Left forelimb (tissue), 1 donor: ENCODE results near the gene AFDN.
"Not testable (repeated sequence)": the region's sequence is repeated elsewhere in the genome, so short reads cannot be mapped to it uniquely, and the experiment has no call there.

Experiments used
- DNase-seq: peaks from one replicate; pipeline ENCODE4 v3.0.0-alpha.2; 2018; ENCODE audit warnings: low spot score

Gene AFDN

DNA sequence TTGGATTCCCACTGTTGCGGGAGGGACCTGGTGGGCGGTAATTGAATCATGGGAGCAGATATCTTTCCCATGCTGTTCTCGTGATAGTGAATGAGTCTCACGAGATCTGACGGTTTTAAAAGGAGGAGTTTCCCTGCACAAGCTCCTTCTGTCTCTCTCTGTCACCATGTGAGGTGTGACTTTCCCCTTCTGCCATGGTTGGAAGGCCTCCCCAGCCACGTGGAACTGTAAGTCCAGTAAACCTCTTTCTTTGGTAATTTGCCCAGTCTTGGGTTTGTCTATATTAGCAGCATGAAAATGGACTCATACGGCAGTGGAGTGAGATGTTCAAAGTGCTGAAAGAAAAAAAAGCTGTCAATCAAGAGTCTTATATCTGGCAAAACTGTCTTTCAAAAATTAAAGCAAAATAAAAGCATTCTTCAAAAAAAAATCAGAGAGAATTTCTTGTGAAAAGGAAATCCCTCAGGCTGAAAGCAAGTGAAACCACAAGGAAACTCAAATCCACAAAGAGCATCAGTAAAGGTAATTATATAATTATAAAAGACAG, 155.3 kb downstream of the AFDN start:
- DNase-seq, result no peak

DNA sequence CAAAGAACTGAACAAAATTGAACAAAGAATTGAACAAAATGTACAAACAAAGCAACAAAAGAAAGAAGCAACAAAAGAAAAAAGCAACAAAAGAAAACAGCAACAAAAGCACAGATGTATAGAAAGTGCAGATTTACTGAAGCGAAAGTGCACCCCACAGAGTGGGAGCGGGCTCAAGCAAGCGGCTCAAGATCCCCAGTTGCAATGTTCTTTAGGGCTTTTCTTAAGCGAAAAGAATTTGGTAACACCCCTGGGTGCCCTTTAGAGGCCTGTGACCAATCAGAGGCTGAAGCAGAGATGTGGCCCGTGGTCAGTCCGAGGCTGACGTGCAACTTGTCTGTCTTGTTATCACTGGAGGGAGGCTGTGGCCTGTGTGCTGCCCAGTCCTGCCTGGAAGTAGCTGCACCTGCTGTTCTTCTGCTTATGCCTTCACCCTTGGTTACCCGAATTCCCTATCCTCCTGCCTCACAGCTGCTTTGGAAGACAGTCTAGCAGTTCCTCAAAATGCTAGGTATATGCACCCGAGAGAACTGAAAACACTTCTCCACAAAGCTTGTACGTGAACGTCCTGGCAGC, 157.5 kb downstream of the AFDN start:
- DNase-seq, result no peak

DNA sequence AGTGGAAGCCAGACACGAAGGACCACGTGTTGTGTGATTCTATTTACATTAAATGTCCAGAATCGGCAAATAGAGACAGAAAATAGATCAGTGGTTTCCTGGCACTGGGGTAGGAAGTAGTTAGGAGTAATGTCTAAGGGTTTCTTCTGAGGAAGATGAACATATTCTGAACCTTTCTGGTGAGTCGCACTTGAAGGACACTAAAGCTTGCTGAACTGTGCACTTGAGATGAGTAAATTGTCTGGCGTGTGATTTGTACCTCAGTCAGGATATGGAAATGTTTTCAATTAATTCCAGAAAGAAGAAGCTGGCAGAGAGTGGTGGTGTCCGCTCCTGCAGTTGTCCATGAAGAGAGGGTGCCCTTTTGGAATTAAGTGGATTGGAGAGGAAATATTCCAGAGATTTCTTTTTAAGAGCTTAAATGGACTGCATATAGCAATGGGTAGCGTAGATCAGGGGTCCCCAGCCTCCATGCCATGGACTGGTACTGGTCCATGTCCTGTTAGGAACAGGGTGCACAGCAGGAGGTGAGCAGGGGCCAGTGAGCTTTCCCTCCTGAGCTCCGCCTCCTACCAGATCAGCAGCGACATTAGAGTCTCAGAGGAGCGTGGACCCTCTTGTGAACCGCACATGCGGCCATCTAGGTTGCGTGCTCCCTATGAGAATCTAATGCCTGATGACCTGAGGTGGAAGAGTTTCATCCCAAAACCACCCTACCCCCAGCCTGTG, 158.3 kb downstream of the AFDN start:
- DNase-seq, result no peak

DNA sequence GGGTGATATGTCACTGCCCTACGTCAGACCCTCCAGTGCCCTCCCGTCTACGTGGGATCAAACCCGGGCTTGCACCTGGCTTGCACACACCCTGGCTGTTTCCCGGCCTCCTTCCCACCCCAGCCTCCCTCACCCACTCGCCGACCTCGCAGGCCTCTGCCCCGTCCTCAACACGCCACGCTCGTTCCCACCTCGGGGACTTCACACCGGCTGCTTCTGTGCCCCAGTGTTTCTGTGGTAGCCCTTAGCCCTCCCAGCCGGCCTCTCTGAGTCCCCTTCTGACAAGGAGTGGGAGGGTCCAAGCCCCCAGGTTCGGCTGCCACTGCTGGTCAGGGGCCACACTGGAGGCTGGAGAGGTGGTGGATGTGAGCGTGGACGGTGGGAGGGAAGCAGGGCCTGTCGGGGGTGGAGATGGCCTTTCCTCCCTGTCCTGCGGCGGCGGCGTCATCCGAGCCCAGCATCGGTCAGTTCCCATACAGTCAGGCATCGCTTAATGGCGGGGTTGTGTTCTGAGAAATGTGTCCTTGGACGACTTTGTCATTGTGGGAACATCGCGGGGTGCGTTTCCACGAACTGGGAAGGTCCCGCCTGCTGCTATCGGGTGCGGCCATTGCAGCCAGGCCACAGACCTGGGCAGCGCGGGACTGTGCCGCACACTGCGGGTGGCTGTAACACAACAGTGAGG, 159.3 kb downstream of the AFDN start:
- DNase-seq, result no peak

DNA sequence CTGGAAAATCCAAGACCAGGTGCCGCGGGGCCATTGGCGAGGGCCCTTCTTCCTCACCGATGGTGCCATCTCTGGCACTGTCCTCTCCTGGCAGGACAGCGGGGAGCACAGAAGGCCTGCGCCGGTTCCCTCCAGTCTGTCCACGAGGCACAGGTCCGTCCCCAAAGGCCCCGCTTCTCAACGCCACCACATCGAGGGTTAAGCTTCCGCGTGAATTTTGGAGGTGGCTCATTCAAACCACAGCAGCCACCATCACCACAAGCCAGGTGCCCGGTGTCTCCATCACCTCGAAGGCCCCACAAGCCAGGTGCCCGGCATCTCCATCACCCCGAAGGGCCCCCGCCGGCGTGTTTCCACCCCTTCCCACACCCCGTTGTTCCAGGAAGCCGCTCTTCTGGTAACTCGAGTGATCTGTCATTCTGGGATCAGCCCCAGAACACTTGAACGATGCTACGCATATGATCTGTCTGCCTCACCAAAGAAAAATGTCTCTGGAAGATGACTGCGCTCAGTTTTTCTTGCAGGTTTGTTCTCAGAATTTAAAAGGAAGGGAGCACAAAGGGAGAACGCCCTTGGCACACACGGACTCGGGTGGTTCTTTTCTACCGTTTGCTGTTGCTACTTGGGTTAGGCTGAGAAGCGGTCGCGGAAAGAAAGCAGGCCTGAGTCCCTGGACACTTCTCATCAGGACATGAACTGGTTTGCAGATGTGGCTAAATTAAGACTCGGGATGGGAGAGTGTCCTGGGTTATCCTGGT, 160.9 kb downstream of the AFDN start:
- DNase-seq, result no peak

DNA sequence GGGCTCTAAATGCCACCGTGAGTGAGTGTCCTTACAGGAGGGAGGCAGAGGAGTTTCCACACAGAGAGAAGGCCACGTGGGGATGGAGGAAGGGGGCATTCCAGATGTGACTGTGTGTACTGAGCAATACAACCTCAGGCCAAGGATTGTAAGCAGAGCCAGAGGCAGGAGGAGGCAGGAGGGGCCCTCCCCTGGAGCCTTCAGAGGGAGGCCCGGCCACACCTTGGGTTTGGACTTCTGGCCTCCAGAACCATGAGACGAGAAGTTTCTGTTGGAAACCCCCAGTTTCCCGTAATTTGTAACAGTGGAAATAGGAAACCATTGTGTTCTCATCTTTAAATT, 161.4 kb downstream of the AFDN start:
- DNase-seq, result no peak

DNA sequence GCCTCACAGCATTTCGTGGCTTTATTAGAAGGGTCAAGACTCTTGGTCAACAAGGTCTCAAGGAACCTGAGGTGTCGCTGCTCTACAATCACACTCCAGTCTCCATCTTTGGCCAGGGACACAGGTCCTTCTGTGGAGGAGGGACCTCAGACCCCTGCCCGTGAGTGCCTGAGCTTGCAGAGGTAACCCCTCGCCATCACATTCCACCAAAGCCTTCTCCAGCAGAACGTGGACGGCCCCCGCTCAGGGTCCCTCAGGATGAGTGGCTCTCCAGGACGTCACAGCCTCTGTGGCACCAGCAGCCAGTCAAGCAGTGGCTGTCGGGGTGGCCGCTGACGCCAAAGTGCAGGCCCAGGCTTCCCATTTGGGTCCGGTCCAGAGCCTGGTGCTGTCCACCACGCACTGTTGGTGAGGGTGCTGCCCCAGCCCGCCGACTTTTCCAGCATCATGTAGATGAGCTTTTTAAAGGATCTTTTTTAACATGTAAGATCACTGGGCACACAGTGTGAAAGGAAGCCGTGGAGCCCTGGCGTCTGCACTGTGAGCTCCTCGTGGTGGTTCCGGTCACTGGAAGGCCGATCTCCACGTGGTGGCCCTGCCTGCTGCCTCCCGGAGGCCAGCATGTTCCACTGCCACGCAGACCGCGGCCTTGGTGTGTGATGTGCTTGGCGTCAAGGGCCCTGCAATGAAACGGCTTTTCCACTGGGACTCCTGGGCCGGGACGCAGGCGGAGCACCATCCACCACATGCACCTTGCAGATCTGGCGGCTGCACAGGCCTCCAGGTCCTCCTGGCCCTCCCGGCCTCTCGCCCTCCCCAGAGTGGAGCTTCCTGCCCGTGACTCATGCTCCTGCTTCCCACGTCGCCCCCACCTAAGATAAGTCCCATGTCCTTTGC, 162.5 kb downstream of the AFDN start:
- no peak for DNase-seq

DNA sequence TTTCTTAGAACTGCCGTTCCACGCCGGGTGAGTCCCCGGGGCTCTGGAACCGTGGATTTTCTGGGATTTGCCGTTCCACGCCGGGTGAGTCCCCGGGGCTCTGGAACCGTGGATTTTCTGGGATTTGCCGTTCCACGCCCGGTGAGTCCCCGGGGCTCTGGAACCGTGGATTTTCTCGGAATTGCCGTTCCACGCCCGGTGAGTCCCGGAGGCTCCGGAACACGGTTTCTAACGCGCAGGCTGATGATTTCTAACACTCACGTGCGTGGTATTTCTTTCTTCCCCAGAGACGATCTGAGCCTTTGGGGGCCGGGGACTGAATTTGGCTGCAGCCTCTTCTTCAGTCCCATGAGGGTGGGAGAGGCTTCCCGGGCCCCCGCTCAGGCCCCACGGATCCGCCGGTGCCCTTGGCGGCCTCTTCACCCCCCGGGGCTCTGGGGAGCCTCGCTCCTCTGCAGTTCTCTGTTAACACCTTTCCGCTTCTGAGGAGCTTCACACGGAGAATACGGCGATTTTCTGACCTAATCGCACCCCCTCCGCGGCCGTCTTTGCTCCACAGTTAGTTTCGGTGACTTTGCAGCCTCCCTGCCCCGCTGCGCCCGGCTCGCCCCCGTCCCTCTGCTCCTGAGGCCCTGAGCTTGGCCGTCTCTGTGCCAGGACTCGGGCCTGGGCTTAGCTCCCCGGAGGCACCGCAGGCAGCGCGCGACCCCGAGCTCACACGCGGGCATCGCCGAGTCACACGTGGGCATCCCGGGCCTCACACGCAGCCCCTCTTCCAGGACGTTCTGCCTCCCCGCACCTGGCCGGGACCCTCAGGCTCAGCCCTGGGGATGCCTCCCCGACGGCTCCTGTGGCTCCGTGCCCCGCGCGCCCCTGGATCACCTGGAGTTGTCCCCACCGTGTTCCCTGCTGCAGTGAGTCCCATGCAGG, 163.6 kb downstream of the AFDN start:
- no peak for DNase-seq

DNA sequence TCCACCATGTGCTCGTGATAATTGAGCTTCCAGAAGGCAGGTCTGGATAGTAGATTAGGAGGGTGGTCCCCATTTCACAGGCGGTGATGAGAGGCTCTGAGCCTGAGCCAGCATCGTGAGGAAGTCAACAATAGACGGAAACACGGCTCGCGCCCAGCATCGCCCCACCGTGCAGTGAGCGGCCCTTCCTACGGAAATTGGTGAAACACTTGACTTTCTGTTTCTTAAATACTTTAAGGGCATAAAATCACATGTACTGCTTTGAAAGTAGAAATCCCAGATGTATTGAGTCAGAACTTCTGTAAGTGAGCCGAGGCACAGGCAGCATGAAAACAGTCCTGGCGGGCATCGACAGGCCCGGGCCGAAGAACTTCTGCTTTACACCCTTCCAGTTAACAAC, 166.5 kb downstream of the AFDN start:
- DNase-seq, result no peak

DNA sequence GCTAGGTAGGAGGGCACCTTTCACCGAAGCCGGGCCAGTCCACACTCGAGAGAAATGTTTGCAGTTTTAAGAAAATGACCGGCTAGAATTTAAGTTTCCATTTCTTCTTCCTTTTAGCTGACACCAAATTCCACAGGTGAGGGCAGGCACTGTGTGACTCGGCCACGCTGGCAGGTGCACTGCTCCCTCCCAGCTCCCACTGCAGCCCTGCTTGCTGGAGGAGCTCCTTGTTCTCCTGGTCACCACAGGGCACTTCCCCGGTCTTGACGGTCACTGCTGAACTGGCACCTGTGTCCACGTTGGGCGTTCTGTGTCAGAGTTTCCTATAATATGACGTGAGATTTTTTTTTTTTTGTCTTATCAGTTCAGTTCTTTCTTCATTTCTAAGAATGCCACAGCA, 167.1 kb downstream of the AFDN start:
- no peak for DNase-seq

DNA sequence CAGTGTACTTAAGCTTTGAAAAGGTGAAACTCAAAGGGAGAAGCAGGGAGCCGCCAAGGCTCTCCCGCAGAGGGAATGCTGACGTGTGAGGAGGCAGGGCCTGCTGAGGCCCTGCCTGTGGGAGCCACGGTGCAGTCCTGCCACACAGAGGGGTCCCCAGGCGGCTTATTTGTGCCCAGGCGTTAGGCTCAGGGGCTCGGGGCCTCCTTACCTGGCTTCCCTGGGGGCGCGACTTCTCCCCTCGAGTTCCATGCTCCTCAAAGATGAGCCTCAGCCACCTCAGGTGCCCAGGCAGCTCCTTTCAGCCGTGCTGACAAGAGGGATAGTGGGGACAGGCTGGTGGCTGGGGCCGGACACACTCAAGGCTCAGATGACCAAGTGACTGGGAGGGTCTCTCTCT, 168.6 kb downstream of the AFDN start:
- no peak for DNase-seq

DNA sequence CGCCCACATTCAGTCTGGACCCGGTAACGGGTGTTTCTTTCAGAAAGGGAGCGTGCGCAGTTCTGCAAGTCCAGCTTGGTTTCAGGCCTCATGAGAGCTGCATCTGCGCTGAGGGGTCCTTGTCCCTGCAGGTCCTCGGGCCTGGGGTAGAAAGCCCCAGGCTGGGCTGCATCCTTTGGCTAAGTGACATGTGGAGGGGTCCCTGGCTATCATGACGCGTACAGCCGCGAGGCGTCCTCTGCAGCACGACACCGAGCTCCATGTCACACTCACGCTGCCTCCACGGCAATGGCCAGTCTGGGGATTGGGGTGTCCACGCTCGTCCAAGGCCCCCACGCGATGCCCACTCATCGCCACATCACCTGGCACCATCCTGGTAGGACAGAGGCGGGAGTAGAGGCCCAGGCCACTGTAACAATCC, 169.0 kb downstream of the AFDN start:
- no peak for DNase-seq

DNA sequence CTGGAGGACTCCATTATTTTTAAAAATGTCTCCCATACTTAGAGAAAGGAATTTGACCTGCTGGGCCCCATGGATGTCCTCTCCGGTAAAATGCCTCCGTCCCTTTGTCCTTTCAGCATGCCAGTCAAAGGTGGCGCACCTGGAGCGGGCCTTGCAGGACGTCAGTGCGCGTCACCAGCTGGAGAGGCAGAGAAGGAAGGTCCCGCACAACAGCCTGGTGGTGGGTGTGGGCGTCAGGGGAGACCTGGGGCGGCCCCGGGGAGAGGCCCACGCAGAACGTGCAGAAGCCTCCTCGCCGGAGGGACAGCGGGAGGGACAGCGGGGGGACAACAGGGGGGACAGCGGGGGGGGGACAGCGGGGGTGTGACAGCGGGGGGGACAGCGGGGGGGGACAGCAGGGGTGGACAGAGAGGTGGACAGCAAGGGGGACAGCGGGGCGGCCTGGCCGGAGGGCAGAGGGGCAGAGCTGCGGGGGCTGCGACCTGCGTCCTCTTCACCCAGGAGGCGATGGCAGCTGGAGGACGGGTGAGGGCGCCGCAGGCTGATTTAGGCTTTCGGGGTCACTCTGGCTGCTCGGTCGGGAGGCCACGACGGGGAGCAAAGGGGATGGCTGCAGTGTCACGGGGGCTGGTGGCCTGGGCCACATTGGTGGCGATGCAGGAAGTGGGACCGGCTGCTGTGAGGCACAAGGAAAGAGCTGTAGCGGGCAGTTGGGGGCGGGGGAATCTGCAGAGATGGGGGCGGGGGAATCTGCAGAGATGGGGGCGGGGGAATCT, 169.9 kb downstream of the AFDN start:
- no peak for DNase-seq

DNA sequence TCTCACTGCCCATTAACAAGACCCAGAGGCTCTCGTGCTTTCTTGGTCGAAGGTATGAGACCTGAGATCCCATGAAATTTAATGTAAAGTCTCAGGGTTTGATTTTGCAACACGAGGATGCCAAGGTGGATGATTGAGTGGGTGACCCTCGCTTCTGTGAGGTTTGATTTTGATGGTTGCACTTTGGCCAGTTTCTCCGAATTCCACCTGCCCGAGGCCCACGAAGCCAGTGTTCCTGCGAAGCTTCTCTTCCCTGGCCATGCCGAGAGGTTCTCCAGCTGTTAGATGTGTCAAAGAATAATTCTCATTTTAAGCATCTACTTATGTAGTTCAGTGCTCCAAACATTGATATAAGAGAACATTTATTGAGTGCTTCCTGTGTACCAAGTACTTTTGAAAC, 170.9 kb downstream of the AFDN start, which contains the start of gene KIF25:
Gene KIF25 (plus strand): TSS at position 30 of the 400 bp plus-strand sequence. CDS start 31,915 bp downstream, outside the sequence.
- DNase-seq, result no peak

DNA sequence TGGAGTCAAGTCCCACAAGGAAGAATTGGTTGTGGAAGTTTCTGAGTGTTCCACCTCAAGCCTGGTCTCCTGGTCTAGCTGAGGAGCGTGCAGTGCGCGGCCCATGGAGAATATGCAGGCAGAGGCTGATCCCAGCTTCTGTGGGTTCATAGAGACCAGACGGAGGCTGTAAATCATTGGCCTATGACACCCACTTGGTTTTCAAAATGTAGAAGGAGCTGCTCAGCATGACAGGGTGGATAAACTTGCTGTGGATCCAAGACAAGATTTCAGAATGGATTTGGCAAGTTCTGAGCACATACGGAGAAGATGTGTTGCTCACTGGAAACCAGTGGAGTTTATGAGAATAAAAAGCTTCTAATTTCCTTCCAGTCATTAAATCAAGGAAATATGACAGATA, 171.5 kb downstream of the AFDN start:
- no peak for DNase-seq

DNA sequence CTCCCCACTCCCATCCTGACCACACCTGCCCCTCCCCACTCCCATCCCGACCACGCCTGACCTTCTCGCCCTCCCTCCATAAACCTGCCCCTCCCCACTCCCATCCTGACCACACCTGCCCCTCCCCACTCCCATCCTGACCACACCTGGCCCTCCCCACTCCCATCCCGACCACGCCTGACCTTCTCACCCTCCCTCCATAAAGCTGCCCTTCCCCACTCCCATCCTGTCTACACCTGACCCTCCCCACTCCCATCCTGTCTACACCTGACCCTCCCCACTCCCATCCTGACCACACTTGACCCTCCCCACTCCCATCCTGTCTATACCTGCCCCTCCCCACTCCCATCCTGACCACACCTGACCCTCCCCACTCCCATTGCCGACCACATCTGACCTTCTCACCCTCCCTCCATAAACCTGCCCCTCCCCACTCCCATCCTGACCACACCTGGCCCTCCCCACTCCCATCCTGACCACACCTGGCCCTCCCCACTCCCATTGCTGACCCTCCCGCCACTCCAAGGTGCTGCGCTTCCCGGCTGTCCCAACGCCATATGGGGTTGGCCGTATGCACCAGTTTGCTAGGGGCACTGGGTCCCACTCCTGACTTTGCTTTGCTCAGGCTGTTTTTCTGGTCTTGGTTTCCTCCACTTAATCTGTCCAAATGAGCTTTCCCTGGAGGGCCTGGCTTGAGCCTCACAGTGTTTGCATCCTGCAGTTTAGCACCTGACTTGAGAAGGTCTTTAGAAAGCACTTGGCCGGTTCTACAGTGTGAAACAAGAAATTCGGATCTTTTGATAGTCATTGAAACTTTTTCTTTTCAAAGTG, 173.7 kb downstream of the AFDN start:
- DNase-seq, result no peak

DNA sequence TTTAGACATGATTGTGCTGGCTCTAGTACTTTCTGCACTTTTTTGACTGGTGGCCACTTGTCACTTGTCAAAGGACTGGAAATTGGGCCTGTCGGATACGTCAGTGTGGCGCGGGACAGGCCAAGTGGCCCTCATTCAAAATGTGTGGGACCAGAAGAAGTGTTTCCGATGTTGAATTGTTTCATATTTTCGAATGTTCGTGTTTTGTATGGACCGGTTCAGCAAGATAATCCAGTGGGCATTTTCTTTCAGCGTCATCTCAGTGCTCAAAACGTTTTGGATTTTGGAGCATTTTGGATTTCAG, 174.3 kb downstream of the AFDN start:
- no peak for DNase-seq

DNA sequence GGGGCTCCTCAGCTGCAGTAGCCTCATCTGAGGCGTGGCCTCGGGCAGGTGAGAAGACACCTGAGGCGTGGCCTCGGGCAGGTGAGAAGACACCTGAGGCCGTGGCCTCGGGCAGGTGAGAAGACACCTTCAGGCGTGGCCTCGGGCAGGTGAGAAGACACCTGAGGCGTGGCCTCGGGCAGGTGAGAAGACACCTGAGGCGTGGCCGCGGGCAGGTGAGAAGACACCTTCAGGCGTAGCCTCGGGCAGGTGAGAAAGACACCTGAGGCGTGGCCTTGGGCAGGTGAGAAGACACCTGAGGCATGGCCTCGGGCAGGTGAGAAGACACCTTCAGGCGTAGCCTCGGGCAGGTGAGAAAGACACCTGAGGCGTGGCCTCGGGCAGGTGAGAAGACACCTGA, 174.8 kb downstream of the AFDN start:
- DNase-seq, result not testable (repeated sequence)

DNA sequence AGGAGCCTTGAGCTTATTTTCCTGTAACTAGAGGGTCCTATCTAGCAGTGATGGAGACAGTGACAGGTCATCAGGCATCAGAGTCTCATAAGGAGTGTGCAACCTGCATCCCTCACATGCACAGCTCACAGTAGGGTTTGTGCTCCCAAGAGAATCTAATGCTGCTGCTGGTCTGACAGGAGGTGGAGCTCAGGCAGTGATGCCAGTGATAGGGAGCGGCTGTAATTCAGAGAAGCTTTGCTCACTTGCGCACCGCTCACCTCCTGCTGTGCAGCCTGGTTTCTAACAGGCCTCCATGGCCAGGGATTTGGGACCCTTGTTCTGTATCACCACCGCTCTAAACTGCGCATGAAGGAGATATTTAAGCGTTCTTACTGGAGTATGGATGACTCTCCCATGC, 176.1 kb downstream of the AFDN start:
- no peak for DNase-seq
